Fibroblast of gingiva (primary cell): ENCODE data around the gene CYFIP2.

Experiments
- DNase-seq: peaks from one replicate; pipeline ENCODE4 v3.0.0-alpha.2; 2011; ENCODE audit warnings: low read depth

Gene CYFIP2

DNA sequence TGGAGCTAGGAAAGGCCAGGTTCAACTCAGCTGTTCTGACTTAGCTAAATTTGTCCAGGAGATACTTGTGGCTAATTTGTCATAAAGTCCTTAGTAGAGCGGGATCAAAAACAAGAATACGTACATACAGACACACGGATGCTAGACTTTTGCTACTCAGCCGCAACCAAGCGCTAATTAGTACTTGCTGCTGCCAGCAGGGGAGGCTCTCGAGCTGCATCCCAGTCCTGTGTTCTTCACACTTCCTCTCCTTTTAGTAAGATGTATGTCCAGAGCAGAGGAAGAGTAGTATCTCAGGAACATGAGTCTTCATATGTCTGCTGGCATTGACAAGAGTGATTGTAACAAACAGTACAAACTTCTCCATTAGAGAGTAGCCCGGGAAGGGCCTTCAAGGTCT, 58.3 kb downstream of the CYFIP2 start:
- no peak for DNase-seq

- DNase-seq: no peak
Observed at GRCh38 chr5:157326440-157327005, 60.6 kb downstream of the CYFIP2 start.

GRCh38 chr5:157327771-157328170, 61.8 kb downstream of the CYFIP2 start:
- DNase-seq: no peak

GRCh38 chr5:157328277-157328912, 62.5 kb downstream of the CYFIP2 start:
- peak; percentile 74 for DNase-seq

GRCh38 chr5:157331807-157332206, 65.9 kb downstream of the CYFIP2 start:
- no peak for DNase-seq

DNA sequence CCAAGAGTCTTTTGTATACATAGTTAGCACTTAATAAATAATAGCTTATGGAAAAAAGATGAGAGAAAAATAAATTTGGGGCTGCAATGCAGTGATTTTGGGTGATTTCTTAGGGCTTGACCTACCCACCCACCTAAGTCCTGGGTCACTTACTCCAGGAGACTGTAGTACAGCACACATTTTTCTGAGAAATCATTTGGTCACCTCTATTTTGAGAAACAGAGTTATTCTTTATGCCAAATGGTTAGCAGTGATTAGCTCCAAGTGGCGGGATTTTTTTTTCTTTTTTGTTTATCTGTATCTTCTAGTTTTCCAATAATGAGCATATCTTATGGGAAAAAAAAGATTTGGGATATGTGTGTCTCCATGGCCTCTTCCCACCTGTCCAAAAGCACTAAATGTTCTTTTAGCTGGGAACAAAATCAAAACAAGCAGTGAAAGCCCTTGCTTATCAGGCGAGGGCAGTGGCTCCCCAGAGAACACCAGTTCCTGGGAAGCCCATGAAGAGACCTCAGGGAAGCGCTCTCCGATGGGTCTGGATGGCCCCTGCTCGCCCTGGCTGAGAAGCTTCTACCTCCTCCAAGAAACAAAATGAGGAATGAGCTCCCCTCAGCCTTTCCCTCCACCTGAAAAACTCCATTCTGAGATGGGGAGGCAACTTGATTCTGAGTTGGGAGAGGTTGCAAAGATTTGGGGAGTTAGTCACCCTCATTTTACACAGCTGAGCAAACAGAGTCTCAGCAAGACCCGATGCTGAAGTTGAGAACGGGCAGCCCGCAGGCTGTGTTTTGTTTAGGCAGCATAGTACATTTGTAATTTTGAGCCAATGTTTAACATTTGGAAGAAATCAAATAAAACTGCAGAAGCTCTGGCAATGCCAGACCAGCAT, 69.9 kb downstream of the CYFIP2 start:
- peak; percentile 88 for DNase-seq

DNA sequence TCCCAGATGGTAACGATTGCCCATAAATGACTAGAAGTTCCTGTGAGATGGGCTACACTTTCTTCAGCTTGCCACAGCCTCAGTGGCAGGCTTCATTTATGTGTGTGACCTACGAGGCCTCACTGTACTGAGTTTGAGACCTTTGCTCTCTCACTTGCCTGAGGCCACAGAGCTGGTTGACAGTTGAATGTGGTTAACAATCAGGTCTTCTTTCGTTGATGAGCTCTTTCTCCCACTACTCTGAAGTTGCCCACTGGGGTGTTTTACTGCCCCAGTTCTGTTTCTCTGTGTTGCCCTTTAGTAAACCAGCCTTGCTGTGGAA, 70.5 kb downstream of the CYFIP2 start:
- no peak for DNase-seq

GRCh38 chr5:157339409-157339808, 73.5 kb downstream of the CYFIP2 start:
- no peak for DNase-seq

- no peak for DNase-seq
Observed at GRCh38 chr5:157342822-157343402, 77.0 kb downstream of the CYFIP2 start.

GRCh38 chr5:157343842-157344790, 78.2 kb downstream of the CYFIP2 start:
- peak; percentile 45 for DNase-seq

GRCh38 chr5:157345067-157345466, 79.1 kb downstream of the CYFIP2 start:
- no peak for DNase-seq

- DNase-seq: no peak
Observed at GRCh38 chr5:157345485-157345884, 79.6 kb downstream of the CYFIP2 start.

- DNase-seq: no peak
Observed at GRCh38 chr5:157347301-157348048, 81.6 kb downstream of the CYFIP2 start.

DNA sequence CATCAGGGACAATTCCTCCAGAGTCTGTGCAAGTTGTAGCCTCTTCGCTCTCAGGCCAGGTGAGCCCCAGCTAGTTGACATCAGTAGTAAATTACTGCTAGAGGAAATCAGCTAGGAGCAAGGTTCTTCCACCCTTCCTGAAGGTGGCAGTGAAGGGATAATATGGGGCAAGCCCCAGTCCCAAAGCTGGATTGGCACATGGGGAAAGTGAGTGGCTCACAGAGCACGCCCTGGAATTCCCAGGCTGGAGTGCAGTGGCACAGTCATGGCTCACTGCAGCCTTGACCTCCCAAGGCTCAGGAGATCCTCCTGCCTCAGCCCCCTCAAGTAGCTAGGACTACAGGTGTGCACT, 82.1 kb downstream of the CYFIP2 start:
- DNase-seq: no peak

DNA sequence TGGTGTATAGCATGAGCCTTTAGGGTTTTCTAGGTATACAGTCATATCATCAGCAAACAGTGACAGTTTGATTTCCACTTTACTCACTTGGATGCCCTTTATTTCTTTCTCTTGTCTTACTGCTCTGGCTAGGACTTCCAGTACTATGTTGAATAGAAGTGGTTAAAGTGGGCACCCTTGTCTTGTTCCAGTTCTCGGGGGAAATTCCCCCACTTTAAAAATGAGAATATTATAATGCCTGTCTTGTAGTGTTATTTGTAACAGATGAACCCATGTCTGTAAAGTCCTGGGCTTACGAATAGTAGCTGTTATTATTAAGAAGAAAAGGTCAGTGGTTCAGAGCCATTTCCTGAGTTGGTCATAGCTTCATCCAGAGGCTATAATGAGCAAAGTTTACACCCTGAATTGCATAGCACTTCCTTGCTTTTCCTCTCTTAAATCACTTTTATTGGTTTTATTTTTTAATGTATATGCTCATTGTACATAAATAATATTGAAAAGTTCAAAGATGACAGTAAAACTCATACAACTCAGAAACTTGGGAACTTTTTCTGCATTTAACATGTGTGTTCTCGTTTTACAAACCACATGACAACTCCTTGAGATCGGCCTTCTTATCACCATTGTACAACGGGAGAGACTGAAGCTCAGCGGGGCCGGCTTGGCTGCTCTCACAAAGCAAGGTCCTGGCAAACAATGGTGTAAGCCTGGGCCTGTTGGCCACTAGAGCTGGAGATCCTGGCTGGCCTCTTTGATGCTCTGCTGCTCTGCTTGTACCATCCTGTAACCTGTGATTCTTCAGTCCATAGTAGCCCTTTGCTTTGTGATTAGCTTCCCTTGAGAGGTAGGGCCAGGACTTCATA, 85.2 kb downstream of the CYFIP2 start:
- DNase-seq: no peak

- no peak for DNase-seq
Observed at GRCh38 chr5:157351802-157352092, 85.8 kb downstream of the CYFIP2 start.

GRCh38 chr5:157352756-157353340, 86.9 kb downstream of the CYFIP2 start:
- DNase-seq: no peak

- no peak for DNase-seq
Observed at GRCh38 chr5:157354800-157355199, 88.9 kb downstream of the CYFIP2 start.

DNA sequence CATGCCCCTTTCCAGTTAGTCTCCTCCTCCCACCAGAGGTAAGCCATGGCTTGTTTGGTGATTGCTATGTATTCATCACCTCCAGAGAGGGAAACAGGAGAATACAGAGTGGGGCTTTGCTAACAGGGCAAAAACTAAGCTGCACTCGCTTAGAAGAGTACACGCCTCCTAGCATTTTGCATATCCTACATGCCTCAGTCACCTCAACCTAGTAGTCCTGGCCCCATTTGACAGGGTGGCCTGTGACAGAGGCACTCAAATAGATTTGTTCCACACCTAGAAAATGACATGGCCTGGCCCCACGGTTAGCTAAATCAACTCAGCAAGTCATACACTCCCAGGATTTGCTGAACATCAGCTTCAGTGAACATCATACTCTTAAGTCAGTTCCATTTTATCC, 90.7 kb downstream of the CYFIP2 start:
- DNase-seq: no peak

- no peak for DNase-seq
Observed at GRCh38 chr5:157357823-157358222, 91.9 kb downstream of the CYFIP2 start.
